ENCODE data around the gene ZNF784.
A peak's percentile ranks its signal among the peaks of the same experiment; 100 is the strongest.

ZNF784 gene

DNA sequence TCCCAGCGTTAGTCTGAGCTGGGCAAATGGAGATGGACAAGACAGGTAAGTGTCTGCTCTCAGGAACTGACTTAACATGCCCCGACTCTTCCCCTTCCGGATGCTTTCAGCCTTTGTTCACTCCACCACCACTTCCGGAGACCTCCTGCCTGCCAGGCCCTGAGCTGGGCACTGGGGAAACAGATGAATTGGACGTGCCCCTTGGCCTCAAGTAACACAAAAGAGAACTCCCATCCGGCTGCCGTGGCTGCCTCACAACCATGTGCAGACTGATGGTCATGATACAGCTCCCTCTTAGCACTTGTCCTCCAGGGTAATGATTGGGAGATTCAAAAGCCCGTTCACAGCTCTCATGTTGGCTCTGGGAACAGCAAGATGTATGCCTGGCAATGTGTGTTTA lies 6.9 kb downstream of the ZNF784 start:
- no peak for DNase-seq

DNA sequence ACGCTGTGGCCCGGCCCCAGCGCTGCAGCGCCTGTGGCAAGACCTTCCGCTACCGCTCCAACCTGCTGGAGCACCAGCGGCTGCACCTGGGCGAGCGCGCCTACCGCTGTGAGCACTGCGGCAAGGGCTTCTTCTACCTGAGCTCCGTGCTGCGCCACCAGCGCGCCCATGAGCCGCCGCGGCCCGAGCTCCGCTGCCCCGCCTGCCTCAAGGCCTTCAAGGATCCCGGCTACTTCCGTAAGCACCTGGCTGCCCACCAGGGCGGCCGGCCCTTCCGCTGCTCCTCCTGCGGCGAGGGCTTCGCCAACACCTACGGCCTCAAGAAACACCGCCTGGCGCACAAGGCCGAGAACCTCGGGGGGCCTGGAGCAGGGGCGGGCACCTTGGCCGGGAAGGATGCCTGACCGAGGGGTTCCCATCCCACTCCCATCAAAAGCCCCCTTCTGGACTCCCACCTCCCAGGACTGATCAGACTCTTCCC lies 7.9 kb downstream of the ZNF784 start:
- no peak for DNase-seq

DNA sequence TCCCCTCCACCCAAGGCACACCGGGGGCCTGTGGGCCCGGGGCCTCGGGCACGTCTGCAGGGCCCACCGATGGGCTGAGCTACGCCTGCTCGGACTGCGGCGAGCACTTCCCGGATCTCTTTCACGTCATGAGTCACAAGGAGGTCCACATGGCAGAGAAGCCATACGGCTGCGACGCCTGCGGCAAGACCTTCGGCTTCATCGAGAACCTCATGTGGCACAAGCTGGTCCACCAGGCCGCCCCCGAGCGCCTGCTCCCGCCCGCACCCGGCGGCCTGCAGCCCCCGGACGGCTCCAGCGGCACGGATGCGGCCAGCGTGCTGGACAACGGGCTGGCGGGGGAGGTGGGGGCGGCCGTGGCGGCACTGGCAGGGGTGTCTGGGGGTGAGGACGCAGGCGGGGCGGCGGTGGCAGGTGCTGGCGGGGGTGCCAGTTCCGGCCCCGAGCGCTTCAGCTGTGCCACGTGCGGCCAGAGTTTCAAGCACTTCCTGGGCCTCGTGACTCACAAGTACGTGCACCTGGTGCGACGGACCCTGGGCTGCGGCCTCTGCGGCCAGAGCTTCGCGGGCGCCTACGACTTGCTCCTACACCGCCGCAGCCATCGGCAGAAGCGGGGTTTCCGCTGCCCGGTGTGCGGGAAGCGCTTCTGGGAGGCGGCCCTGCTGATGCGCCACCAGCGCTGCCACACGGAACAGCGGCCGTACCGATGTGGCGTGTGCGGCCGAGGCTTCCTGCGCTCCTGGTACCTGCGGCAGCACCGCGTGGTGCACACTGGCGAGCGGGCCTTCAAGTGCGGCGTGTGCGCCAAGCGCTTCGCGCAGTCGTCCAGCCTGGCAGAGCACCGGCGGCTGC lies 8.6 kb downstream of the ZNF784 start:
- no peak for DNase-seq

DNA sequence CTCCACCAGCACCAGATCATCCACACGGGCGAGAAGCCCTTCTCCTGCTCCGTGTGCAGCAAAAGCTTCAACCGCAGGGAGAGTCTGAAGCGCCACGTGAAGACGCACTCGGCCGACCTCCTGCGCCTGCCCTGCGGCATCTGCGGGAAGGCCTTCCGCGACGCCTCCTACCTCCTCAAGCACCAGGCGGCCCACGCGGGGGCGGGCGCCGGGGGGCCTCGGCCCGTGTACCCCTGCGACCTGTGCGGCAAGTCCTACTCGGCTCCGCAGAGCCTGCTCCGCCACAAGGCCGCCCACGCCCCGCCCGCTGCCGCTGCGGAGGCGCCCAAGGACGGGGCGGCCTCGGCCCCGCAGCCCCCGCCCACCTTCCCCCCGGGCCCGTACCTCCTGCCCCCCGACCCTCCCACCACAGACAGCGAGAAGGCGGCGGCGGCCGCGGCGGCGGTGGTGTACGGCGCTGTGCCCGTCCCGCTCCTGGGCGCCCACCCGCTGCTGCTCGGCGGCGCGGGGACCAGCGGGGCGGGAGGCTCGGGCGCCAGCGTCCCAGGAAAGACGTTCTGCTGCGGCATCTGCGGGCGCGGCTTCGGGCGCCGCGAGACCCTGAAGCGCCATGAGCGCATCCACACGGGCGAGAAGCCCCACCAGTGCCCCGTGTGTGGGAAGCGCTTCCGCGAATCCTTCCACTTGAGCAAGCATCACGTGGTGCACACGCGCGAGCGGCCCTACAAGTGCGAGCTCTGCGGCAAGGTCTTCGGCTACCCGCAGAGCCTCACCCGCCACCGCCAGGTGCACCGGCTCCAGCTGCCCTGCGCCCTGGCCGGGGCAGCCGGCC lies 9.4 kb downstream of the ZNF784 start:
- no peak for DNase-seq

DNA sequence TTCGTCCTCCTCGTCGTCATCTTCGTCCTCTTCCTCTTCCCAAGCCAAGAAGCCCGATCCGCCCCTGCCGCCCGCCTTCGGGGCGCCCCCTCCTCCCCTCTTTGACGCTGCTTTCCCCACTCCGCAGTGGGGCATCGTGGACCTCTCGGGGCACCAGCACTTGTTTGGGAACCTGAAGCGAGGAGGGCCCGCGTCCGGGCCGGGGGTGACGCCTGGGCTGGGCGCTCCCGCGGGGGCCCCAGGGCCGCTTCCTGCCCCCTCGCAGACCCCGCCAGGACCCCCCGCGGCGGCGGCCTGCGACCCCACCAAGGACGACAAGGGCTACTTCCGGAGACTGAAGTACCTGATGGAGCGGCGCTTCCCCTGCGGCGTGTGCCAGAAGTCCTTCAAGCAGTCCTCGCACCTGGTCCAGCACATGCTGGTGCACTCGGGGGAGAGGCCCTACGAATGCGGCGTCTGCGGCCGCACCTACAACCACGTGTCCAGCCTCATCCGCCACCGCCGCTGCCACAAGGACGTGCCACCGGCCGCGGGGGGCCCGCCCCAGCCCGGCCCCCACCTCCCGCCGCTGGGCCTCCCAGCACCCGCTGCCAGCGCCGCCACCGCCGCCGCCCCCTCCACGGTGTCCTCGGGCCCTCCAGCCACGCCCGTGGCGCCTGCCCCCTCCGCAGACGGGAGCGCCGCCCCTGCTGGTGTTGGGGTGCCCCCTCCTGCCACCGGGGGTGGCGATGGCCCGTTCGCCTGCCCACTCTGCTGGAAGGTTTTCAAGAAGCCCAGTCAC lies 10.2 kb downstream of the ZNF784 start:
- no peak for DNase-seq

DNA sequence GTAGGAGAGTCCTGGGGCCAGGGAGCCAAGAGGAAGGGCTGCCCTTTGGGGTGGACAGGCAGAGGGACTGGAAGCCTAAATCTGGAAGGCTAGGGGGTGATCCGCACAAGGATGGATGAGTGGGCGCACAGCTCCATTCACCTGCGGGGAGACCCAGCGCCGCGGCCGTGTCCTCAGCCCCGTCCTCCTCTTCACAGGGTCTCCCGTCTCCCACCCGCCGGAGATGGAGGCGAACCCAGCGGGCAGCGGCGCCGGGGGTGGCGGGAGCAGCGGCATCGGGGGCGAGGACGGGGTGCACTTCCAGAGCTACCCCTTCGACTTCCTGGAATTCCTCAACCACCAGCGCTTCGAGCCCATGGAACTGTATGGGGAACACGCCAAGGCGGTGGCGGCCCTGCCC lies 11.0 kb downstream of the ZNF784 start:
- DNase-seq, result no peak

DNA sequence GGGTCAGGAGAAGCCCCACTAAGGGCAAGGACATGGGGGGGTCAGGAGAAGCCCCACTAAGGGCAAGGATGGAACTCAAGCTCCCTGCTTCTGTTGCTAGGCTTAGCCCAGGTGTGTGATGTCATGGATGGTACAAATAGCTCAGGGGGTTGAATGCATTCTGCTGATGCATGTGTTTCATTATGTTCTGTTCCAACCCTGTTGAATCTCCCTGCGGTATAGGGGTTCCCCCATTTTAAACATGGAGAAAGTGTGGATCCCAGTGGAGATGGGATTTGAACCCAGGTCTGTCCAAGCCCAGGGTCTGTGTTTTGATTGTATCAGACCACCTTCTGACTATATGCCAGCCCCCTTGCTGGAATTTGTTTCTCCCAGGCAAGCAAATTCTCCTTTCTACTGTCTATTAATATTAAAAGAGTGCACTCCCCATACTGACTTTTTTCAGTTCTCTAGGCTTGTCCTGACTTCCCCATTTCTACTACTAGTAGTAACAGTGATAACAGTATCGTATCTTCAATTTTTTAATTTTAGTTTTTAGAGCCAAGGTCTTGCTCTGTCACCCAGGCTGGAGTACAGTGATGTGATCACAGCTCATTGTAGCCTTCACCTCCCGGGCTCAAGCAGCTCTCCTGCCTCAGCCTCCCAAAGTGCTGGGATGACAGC lies 12.3 kb downstream of the ZNF784 start:
- DNase-seq, result no peak

DNA sequence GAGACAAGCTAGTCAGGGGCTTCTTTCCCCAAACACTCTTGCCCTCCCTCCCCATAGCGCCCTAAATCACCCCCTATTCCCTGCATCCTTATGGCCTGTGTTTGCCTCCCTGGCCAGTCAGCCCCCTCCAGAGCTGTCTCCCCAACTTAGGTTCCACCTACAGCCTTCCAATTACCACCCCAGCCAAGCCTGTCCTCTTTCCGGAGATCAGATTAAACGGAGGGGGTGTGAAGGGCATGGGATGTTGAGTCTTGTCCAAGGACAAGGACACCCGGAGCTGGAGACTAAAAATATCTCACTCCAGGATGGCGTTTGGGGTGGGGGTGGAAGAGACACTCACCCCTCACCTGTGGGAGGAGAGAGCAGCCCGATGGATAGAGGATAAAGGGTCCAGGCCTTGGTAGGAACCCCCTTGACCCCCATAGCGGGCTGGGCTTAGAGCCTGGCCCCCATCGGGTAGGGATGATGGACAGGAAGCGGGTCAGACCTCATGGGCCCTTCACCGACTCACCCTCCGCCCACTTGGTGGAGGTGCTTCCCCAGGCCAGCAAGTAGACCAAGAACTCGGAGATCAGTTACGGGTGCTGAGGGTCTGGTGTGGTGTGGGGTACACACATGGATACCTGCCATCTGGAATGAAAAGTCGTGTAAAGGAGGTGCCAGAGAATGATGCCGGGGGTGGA lies 12.9 kb downstream of the ZNF784 start:
- no peak for DNase-seq

DNA sequence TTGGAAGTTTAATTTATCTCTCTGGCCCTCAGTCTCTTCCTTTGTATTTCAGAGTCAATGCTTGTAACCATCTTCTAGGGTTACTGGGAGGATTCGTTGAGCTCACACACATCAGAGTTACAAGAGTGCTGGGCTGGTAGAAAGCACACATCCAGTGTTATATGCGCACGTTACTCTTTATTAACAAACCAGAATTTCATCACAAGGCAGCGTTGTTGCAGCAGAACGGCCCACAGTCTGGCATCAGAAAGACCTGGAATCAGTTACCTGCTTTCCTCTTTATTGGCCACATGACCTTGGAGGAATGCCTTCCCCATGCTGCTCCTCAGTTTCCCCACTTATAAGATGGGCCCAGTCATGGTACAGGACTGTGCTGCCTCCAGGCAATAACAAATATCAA lies 15.0 kb downstream of the ZNF784 start:
- no peak for DNase-seq

DNA sequence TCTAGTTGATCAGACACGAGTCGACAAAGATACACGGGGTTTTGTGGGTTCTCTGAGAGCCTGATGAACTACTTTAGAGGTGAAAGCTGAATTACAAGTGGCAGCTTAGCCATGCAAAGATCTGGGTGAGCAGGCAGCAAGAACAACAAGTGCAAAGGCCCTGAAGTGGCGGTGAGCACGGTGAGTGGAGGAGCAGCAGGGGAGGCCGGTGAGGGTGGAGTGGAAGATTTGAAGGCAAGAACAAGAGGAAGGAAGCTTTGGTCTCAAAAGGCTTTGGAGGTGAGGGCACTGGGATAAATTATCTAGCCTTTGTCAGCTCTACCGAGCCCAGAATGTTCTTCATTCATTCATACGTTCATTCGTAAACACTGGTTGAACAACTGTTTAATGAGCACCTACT lies 17.5 kb downstream of the ZNF784 start:
- DNase-seq, result no peak

DNA sequence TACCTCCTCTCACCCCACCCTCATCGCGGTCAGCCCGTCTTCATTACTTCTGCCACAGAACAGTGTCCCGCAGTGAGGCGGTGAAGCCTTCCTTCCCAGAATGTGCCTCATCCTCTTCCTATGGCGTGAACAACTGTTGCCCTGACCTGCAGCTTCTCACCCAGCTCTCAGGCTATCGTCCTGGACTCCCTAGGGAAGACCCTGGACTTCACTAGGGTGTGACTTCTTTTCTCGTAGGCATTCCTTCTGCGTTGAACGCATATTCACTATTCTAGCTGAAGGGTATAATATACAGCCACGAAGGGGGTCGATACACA lies 17.9 kb downstream of the ZNF784 start:
- DNase-seq, result no peak

DNA sequence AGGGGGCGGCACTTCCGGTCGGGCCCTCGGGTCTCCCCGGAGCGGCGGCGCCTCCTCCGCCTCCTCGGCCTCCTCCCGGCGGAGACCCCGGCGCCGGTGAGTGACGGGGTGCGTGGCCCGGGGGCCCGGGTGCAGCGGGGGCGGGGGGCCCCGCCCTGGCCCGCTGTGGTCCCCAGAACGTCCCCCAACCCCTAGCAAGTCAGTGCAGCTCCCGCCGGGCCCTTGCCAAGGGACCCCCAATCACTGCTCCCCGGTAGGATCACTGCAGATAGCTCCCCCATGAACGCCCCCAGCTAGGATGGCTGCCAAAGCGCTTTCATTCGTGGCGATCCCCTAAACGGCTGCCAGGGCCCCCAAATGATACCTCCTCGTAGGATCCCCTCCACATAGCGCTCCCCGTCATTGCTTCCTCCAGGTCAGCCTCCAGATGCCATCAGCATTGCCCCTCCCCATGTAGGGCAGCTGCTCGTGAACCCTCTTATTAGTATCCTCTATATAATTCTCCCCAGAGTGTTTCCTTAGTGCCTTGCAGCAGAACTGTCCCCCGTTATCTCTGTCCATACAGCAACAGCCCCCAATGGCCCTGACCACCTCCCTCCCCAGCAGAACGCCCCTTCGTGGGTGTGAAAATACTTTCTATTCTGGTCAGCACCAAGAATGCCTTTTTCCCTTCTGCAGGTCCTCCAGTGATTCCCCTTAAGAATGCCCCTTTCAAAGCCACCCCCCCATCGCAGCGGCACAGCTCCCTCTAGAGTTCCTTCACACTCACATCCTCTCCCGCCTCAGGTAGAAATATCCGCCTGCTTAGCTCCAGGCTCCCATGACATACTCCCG lies 18.5 kb downstream of the ZNF784 start, which contains the start of gene ZNF865:
Gene ZNF865 (plus strand): TSS at position 11 of the 834 bp plus-strand sequence. CDS start 7,972 bp downstream, outside the sequence.
- DNase-seq, result peak; percentile 82

DNA sequence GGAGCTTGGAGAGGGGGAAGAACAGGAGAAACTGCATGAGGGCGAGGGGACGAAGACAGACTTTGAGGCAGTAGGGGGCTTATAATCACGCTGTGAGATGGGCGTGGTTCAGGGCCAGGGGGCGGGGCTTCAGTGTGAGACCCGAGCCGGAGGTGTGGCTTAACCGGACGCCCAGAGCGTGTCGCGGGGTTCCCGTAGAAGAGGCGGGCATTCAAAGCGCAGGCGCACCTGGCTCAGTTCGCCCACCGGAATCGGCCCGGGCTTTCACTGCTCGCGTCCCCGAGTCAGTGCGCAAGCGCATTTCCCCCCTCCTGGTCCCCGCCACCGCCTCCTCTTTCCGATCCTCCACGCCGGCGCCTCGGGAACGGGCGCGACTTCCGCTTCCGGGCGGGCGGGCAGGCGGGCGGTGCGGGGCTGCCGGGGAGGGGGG lies 19.1 kb downstream of the ZNF784 start:
- DNase-seq, result peak; percentile 97

DNA sequence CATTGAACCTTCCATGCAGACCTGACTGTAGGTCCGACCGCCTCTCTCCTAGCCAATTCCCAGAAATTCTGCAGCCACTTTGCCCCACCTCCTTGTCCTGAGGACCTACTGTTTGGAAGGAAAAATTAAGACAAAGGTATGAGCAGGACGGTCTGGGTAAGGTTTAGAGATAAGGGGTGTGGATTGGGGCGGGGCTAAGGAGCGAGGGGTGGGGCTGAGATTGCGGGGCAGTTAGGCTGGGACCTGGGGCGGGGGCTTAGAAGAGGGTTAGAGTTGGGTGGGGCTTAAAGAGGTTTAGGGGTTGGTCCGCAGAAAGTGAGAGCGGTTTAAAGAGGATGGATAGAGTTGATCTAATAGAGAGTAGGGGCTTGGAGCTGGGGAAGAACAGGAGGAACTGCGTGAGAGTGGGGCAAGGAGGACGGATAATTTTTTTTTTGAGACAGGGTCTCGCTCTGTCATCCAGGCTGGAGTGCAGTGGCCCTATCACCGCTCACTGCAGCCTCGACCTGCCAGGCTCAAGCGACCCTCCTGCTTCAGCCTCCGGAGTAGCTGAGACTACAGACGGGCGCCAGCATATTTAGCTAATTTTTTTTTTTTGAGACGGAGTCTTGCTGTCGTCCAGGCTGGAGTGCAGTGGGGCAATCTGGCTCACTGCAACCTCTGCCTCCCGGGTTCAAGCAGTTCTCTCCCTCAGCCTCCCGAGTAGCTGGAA lies 20.6 kb downstream of the ZNF784 start:
- no peak for DNase-seq

DNA sequence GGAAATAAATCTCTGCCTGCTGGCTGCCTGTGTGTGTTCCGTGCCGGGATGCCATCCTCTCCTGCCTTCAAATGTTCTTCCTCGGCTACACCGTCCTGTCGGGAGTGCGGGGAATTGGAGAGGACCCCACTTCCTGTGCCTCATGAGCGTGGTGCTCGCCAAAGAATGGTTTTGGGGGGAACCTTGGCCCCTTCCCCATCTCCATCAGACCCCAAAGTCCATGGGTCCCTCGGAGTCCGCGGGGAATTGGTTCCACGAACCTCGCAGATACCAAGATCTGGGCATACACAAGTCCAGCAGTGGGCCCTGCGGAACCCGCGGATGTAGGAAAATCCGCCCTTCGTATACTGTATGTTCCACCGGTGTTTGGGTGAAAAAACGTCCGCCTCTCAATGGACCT lies 21.3 kb downstream of the ZNF784 start:
- DNase-seq, result no peak

DNA sequence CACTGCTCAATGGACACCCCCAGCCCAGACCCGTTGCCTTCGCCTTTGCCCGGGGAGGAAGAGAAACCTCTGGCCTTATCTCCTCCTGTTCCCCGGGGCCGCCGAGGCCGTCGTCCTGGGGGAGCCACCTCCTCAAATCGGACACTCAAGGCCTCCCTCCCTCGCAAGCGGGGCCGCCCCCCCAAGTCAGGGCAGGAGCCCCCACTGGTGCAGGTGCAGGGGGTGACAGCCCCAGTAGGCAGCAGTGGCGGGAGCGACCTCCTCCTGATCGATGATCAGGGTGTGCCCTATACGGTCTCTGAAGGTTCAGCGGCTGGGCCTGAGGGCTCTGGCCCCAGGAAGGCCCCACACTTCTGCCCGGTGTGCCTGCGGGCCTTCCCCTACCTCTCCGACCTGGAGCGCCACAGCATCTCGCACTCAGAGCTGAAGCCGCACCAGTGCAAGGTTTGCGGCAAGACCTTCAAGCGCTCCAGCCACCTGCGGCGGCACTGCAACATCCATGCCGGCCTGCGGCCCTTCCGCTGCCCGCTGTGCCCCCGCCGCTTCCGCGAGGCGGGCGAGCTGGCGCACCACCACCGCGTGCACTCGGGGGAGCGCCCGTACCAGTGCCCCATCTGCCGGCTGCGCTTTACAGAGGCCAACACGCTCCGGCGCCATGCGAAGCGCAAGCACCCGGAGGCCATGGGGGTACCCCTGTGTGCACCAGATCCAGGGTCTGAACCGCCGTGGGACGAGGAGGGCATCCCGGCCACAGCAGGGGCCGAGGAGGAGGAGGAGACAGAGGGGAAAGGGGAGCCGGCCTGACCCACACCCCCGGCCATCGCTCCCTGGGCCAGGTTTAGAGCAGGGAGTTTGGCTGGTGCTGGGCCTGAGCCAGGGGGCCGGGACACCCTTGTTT lies 22.0 kb downstream of the ZNF784 start:
- no peak for DNase-seq

DNA sequence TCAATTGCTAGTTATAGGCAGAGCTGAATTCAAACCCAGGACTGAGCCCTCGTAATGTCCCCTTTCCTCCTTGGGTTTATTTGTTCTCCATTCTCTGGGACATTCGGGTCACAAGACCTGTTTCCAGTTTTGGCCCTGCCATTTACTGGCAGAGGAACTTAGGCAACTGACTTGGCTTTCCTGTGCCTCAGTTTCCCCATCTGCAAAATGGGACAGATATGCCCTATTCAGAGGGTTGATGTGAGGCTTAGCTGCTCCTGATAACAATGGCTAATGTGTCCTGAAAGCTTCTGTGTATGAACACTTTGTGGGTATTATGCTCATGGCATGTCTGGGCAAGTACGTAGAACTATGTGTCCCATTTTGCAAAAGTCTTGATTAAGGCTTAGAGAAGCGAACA lies 23.3 kb downstream of the ZNF784 start:
- no peak for DNase-seq

DNA sequence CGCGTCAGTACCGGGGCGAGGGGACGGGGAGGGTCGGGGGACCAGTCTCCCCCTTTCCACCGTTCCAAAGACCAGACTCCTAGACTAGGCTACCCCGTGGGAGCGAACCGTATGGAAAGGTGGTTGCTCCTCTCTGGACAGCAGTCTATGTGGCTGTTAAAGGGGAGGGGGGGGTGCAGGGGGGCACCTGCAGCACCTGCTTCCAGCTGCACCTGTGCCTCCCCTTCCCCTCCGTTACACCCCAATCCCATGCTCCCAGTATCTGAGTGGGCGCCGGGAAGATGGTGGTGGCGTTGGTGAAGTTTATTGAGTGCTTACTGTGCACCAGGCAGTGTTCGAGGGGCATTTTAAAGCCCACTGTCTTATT lies 23.7 kb downstream of the ZNF784 start:
- DNase-seq, result no peak

All from NCI-H2171 treated with DMSO at 0.1 percent for 48 hours (cell line).